GM12864 (cell line): ENCODE results near the gene WBP2NL.

Experiments
- DNase-seq: peaks from one replicate; pipeline ENCODE4 v3.0.0-alpha.2; 2011; ENCODE audit warnings: low read depth
- H3K4me3 ChIP-seq: 2 replicates; pipeline ENCODE4 v1.5.1; 2011; ENCODE audit warnings: mild to moderate bottlenecking, low read depth, low read length, control low read depth
- TF ChIP-seq, protein P1 (sequence below): IDR thresholded peaks from 2 replicates; pipeline ENCODE4 v1.5.1; 2011; ENCODE audit warnings: low read depth, mild to moderate bottlenecking, moderate library complexity, low read length, control low read depth, inconsistent platforms; ENCODE audit errors: missing control alignments

WBP2NL gene

DNA sequence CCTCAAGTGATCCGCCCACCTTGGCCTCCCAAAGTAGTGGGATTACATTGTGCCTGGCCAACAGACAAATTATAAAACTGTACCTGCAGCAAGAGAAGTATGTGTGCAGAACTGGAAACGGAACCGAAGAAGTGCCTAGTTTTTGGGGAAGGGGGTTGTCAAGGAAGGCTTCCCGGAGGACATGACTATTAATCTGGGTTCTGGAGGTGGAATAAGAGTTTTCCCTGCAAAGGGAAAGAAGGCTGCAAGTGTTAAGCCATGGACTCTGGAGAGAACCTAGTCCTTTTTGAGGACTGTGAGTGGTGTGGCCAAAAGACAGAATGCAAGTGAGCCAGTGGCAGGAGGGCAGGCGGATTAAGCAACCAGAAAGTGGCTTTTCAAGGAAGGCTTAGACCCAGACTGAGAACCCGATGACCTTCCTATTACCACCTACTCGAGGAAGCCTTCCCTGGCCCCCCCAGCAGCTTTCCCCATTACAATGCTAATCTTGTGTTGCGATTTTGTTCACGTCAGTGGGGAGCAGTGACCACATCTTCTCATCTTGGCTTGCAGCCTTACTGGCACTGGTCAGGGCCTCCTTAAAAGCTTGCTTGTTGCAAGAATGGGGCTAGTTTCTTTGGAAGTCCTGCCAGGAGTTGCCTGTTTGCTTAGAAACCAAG lies 35.0 kb upstream of the WBP2NL start:
- no peak overlapping the region for H3K4me3 ChIP-seq
- TF ChIP-seq, protein P1, sequence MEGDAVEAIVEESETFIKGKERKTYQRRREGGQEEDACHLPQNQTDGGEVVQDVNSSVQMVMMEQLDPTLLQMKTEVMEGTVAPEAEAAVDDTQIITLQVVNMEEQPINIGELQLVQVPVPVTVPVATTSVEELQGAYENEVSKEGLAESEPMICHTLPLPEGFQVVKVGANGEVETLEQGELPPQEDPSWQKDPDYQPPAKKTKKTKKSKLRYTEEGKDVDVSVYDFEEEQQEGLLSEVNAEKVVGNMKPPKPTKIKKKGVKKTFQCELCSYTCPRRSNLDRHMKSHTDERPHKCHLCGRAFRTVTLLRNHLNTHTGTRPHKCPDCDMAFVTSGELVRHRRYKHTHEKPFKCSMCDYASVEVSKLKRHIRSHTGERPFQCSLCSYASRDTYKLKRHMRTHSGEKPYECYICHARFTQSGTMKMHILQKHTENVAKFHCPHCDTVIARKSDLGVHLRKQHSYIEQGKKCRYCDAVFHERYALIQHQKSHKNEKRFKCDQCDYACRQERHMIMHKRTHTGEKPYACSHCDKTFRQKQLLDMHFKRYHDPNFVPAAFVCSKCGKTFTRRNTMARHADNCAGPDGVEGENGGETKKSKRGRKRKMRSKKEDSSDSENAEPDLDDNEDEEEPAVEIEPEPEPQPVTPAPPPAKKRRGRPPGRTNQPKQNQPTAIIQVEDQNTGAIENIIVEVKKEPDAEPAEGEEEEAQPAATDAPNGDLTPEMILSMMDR: no peak
- DNase-seq: no peak

DNA sequence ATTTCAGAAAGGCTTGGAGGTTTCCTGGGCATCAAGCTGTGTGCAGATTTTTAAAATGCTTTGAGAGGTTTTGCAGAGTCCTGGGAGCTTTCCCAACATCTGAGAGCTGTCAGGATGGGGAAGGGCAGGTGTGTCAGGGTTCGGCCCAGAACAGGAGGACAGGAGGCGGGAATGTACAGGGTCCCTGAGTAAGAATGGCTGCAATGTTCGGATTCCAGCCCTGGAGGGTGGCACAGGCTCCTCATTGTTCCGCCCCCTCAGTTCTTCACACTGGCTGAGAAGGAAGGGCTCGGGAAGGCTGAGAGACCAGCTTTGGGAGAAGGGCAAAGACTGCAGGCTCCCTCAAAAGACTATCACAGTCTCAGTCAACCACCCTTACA lies 34.5 kb upstream of the WBP2NL start:
- TF ChIP-seq, protein P1: no peak
- no peak overlapping the region for H3K4me3 ChIP-seq
- no peak for DNase-seq

DNA sequence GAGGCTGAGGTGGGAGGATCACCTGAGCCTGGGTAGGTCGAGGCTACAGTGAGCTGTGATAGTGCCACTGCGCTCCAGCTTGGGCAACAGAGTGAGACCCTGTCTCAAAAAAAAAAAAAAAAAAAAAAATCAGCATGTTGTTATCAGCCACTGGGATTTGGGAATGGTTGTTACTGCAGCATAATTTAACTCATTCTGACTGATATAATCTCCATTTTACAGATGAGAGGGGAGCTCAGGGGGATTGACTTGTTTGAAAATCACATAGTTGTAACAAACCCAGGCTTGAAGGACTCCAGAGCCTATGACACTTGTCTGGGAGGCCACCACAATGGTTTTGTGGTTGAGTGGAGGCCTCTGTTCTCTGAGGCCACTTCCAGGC lies 32.4 kb upstream of the WBP2NL start:
- TF ChIP-seq, protein P1: no peak
- no peak overlapping the region for H3K4me3 ChIP-seq
- no peak for DNase-seq

DNA sequence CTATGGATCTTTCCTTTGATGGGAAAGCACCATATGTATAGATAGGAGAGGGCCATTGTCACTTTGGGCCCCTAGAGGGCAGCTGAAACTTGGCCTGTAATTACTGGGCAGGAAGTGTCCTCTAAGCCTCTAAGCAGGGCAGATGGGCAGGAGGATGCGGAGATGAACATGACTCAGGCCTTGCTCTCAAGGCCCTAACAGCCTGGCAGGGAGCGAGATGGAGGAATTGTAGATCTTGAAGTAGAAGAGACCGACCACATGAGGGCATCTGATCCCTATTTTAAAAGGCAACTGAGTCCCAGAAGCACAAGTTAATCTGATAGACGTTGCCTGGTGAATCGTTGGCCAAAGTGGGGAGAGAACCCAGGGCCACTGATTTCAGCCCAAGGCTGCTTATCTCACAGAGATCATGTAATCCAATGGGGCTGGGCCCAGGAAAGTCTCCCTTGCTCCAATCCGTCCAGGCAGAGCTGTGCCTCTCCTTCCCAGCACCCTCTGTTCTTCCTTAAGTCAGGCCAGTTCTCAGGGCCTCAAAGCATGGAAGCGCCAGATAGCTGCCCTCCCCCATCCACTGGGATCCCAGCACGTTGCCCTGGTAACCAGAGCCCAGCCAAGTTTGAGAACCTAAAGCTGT lies 31.9 kb upstream of the WBP2NL start:
- H3K4me3 ChIP-seq: no peak overlapping the region
- TF ChIP-seq, protein P1: peak; percentile 59
- peak; percentile 67 for DNase-seq

DNA sequence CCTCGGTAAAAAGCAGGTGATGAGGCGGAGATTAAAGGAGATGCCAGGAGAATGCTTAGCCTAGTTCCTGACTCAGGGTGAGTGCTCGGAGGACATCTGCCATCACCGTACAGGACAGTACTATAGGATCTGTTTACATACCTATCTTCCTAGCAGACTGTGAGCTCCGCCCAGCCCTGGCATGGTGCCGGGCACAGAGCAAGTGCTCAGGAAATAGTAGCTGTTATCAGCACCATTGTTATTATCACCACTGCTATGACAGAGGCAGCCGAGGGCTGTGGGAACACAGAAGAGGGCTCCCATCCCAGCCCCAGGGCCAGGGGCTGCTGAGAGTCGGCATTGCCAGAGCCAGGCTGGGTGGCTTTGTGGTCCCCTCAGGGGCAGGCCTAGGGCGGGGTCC lies 30.0 kb upstream of the WBP2NL start:
- no peak overlapping the region for H3K4me3 ChIP-seq
- no peak for DNase-seq
- TF ChIP-seq, protein P1: no peak

DNA sequence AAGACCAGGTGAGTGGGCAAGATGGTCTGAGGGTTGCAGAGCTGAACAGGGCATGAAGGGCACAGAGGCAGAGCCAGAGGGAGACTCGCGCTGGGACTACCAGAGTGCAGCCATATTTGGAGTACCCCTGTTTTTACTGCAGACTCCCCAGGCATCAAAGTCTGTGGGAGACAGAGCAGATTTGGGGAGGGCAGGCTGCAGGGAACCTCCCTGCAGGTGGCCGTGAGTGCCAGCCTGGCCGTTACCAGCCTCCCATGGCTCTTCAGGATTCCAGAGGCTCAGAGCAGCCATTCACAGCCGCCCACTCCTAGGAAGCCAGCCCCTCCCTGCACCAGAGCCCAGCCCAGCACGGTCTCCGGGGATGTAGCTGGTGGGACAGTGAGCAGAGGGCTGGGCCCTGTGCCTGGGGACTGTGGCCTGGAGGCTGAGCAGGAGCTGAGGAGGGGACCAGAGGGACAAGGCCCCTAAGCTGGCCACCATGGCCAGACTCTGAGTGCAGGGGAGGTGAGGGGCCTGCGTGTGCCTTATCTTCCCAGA lies 29.4 kb upstream of the WBP2NL start, which contains the start of gene SEPTIN3:
Gene SEPTIN3 (plus strand): TSS at position 334 of the 537 bp plus-strand sequence. CDS start 2,050 bp downstream, outside the sequence.
- TF ChIP-seq, protein P1: no peak
- H3K4me3 ChIP-seq: no peak within 1 kb of the TSS
- no peak for DNase-seq
